Testis (tissue), 3 donors: ENCODE measurements around the gene CRYBB2. TPM values are rescaled to one million over a fixed set of nuclear protein-coding genes. Genes with fewer than 3 reads are reported as not detected.
"Not testable (repeated sequence)": the region's sequence is repeated elsewhere in the genome, so short reads cannot be mapped to it uniquely, and the experiment has no call there.

ENCODE experiments used
- DNase-seq: peaks from one replicate; pipeline ENCODE4 v3.0.0-alpha.2; 2019
- H3K27ac ChIP-seq, 2 donors: fragments of 200-600 bp; sonication (generic); one replicate each; pipeline ENCODE4 v1.5.1; 2019
- H3K27me3 ChIP-seq: fragments of 200-600 bp; sonication (generic); one replicate; pipeline ENCODE4 v1.5.1; 2019
- H3K36me3 ChIP-seq: fragments of 200-600 bp; sonication (generic); one replicate; pipeline ENCODE4 v1.5.1; 2017; ENCODE audit warnings: low read depth; ENCODE audit errors: missing control alignments
- H3K4me1 ChIP-seq: fragments of 200-600 bp; sonication (generic); one replicate; pipeline ENCODE4 v1.5.1; 2019
- H3K4me3 ChIP-seq, 2 donors: fragments of 200-600 bp; sonication (generic); one replicate each; pipeline ENCODE4 v1.5.1; 2017 to 2019
- H3K9me3 ChIP-seq: fragments of 200-600 bp; sonication (generic); one replicate; pipeline ENCODE4 v1.5.1; 2017
- POLR2A ChIP-seq: fragments of 450-650 bp; IDR thresholded peaks from one replicate; pipeline ENCODE4 v1.6.1; 2017; ENCODE audit warnings: antibody characterized with exemption, mild to moderate bottlenecking, moderate library complexity
- WGBS, 2 donors: methylation state at CpG; one replicate each; pipeline ENCODE4 v1.1.5; 2018; 5-methylcytosine and 5-hydroxymethylcytosine counted together
- intact Hi-C: fragments of 100-400 bp; cut with DNase I; formaldehyde crosslinking; loops from one replicate; pipeline ENCODE4 v1.15.1; 2023; ENCODE audit warnings: low total_unique reads
- polyA plus RNA-seq: library from polyadenylated mRNA; stranded (reverse); fragments of 350-450 nt; fragmentation: Illumina TruSeq; extraction: RNeasy Lipid Tissue Mini Kit (QIAGEN cat#74804); gene quantifications from one replicate; pipeline ENCODE4 v1.2.3, GENCODE V29; 2014; ENCODE audit warnings: low read depth, low replicate concordance; ENCODE audit not compliant: insufficient read depth
- total RNA-seq, 2 donors: library from RNA; depleted of rRNA; stranded (reverse); fragments of >200 nt; gene quantifications; one replicate each; pipeline ENCODE4 v1.2.3, GENCODE V29; 2016
- TF ChIP-seq, protein P1 (sequence below), 3 experiments: fragments of 450-650 bp in 2 of 3; fragments of 200-600 bp in 1 of 3; sonication (generic) in 1 of 3; IDR thresholded peaks; one replicate each; pipeline ENCODE4 v1.5.1; 2016 to 2019; ENCODE audit warnings: antibody characterized with exemption in 3 of 3, mild to moderate bottlenecking in 2 of 3, moderate library complexity in 1 of 3

The CRYBB2 gene
- total and polyA plus RNA-seq, 3 donors from 2014 or later: 2.4 to 5.2 (median 4.4) TPM

DNA sequence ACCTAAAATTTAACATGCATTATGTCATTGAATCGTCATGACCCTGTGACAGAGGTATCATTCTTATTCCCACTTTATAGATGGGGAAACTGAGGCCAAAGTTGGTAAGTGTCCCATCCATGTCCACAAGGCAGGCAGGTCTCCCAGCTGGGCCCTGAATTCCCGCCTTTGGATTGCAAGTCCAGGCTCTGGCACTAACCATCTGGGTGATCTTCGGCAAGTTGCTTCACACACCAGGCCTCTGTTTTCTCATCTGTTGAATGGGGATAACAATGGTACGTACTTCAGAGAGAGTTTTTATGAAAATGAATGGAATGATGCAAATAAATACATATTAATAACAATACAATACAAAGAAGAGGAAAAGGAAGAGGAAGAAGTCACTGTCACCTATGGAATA, 16.4 kb upstream of the CRYBB2 start:
- no peak overlapping the region for H3K27ac ChIP-seq
- intact Hi-C loops: no loop called here

DNA sequence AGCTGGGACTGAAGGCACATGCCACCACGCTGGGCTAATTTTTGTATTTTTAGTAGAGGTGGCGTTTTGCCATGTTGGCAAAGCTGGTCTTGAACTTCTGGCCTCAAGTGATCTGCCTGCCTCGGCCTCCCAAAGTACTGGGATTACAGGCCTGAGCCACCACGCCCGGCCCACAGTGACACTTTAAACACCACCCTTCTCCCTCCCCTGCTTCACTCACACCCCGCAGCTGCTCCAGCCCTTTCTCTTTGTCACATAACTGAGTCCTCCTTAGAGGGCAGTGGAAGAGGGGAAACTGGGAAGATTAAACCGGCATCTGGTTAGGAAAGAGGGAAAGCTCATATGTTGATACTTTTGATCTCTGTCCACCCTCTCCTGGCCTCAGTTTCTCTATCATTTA, 14.9 kb upstream of the CRYBB2 start:
- H3K9me3 ChIP-seq, H3K4me3 ChIP-seq, H3K4me1 ChIP-seq, H3K27me3 ChIP-seq, H3K36me3 ChIP-seq, DNase-seq, intact Hi-C loops, H3K27ac ChIP-seq: not testable (repeated sequence)
- 92 to 94% methylated on average over 7 of the region's 7 CpGs for WGBS, 2 donors

More for the DNA sequence above, 16.4 kb upstream of the CRYBB2 start:
- H3K4me3 ChIP-seq: no peak overlapping the region
- no peak for DNase-seq
- no peaks in the 10 kb centered on the region for H3K27me3 ChIP-seq
- no peaks in the 10 kb centered on the region for H3K36me3 ChIP-seq
- no peaks in the 10 kb centered on the region for H3K9me3 ChIP-seq
- 89 to 94% methylated on average over 4 of the region's 4 CpGs for WGBS, 2 donors
- H3K4me1 ChIP-seq: no peaks in the 10 kb centered on the region
- no peak for TF ChIP-seq POLR2A
- TF ChIP-seq, protein P1, sequence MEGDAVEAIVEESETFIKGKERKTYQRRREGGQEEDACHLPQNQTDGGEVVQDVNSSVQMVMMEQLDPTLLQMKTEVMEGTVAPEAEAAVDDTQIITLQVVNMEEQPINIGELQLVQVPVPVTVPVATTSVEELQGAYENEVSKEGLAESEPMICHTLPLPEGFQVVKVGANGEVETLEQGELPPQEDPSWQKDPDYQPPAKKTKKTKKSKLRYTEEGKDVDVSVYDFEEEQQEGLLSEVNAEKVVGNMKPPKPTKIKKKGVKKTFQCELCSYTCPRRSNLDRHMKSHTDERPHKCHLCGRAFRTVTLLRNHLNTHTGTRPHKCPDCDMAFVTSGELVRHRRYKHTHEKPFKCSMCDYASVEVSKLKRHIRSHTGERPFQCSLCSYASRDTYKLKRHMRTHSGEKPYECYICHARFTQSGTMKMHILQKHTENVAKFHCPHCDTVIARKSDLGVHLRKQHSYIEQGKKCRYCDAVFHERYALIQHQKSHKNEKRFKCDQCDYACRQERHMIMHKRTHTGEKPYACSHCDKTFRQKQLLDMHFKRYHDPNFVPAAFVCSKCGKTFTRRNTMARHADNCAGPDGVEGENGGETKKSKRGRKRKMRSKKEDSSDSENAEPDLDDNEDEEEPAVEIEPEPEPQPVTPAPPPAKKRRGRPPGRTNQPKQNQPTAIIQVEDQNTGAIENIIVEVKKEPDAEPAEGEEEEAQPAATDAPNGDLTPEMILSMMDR (IDR thresholded peaks at IDR 0.05): no peak

DNA sequence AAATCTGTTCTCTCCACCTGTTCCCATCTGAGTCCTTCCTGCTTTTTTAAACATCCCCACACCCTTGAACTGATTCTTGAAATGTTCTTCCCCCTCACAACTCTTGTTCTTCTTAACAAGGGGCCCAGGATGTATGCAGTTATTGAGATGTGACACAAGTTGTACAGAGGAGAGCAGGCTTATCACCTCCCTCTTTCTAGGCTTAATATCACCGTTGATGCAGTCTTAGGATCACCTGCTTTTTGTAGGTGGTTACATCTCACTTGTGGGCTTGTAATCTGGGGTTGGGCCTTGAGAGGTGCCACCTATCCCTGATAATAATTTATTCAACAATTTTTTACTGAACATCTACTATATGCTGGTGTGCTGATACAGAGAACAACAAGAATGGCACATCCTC, 13.6 kb upstream of the CRYBB2 start:
- Histone ChIP-seq H3K4me1 (no peaks in the 10 kb centered on the region), H3K27ac (no peak overlapping the region), H3K36me3 (no peaks in the 10 kb centered on the region), H3K4me3 (no peak overlapping the region), H3K27me3 (no peaks in the 10 kb centered on the region), H3K9me3 (no peaks in the 10 kb centered on the region)
- 94 to 95% methylated on average over 1 of the region's 1 CpG for WGBS, 2 donors
- intact Hi-C loops: no loop called here
- no peak for DNase-seq
- TF ChIP-seq POLR2A: no peak
- TF ChIP-seq, protein P1 (IDR thresholded peaks at IDR 0.05): no peak

DNA sequence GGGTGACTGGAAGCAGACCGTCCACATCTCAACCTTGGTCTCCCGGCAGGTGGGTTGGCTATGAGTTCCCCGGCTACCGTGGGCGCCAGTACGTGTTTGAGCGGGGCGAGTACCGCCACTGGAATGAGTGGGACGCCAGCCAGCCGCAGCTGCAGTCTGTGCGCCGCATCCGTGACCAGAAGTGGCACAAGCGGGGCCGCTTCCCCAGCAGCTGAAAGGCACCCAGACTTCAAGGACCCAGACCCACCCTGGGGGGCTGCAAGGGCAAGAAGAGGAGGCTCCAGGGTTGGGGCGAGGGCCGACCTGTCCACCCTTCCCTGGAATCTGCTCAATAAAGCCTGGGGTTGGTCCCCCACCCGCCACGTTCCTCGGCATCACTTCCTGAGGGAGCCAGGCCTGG, 12.4 kb upstream of the CRYBB2 start:
- Histone ChIP-seq H3K4me1 (no peaks in the 10 kb centered on the region), H3K27ac (no peak overlapping the region), H3K27me3 (no peaks in the 10 kb centered on the region), H3K9me3 (no peaks in the 10 kb centered on the region), H3K36me3 (no peaks in the 10 kb centered on the region), H3K4me3 (no peak overlapping the region)
- intact Hi-C loops: no loop called here
- DNase-seq: no peak
- WGBS, 2 donors: 90 to 91% methylated on average over 9 to 21 of the region's 21 CpGs
- TF ChIP-seq, protein P1 (IDR thresholded peaks at IDR 0.05): no peak
- no peak for TF ChIP-seq POLR2A

DNA sequence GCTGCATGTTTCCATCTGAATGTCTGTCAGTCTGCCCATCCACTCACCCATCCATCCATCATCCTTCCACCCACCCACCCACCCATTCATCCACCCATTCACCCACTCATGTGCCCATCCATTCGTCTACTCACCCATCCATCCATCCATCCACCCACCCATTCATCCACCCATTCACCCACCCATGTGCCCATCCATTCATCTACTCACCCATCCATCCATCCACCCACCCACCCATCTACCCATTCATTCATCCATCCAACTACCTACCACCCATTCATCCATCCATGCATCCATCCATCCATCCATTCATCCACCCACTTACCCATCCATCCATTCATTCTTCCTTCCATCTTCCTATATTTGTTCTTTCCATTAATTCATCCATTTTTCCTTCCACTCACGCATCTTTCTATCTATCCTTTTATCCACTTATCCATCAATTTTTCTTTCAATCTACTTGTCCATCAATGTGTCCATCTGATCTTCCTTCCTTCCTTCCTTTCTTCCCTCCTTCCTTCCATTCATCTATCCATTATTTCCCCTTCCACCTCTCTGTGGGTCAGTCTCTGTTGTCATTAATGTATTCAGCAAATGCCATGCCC, 11.8 kb upstream of the CRYBB2 start:
- H3K9me3 ChIP-seq: no peaks in the 10 kb centered on the region
- TF ChIP-seq, protein P1 (IDR thresholded peaks at IDR 0.05): no peak
- no peak for TF ChIP-seq POLR2A
- WGBS, 2 donors: 58 to 84% methylated on average over 2 of the region's 2 CpGs
- DNase-seq: no peak
- no peak overlapping the region for H3K27ac ChIP-seq
- H3K4me3 ChIP-seq: no peak overlapping the region
- H3K4me1 ChIP-seq: no peaks in the 10 kb centered on the region
- H3K36me3 ChIP-seq: no peaks in the 10 kb centered on the region
- no peaks in the 10 kb centered on the region for H3K27me3 ChIP-seq
- intact Hi-C loops: no loop called here
